Mesodermal cell (in vitro differentiated cells): ENCODE measurements around the gene GPR3.
"Not testable (repeated sequence)": the region's sequence is repeated elsewhere in the genome, so short reads cannot be mapped to it uniquely, and the experiment has no call there.

ENCODE experiments used
- H3K27ac ChIP-seq: 2 replicates; pipeline ENCODE4 v1.7.0; 2013; ENCODE audit warnings: mild to moderate bottlenecking, low read depth, low read length, moderate library complexity; ENCODE audit not compliant: severe bottlenecking
- H3K36me3 ChIP-seq: 2 replicates; pipeline ENCODE4 v1.7.1; 2013; ENCODE audit warnings: mild to moderate bottlenecking, low read length, moderate library complexity; ENCODE audit not compliant: control insufficient read depth, insufficient read depth
- H3K4me1 ChIP-seq: one replicate; pipeline ENCODE4 v1.7.1; 2013; ENCODE audit warnings: mild to moderate bottlenecking, low read length; ENCODE audit not compliant: insufficient read depth, control insufficient read depth, poor library complexity, severe bottlenecking
- H3K4me3 ChIP-seq: 2 replicates; pipeline ENCODE4 v1.7.0; 2013; ENCODE audit warnings: low read length, control low read depth, mild to moderate bottlenecking; ENCODE audit not compliant: insufficient read depth, poor library complexity, severe bottlenecking; ENCODE audit errors: extremely low read depth
- H3K9me3 ChIP-seq: 2 replicates; pipeline ENCODE4 v1.7.1; 2013; ENCODE audit warnings: mild to moderate bottlenecking, low read length, moderate library complexity; ENCODE audit not compliant: control insufficient read depth
- WGBS, 2 experiments: methylation state at CpG; one replicate each; pipeline ENCODE4 v1.1.5; 2013; ENCODE audit warnings: missing lambda C conversion rate in 2 of 2; ENCODE audit not compliant: insufficient coverage in 2 of 2; 5-methylcytosine and 5-hydroxymethylcytosine counted together

GPR3 gene

GRCh38 chr1:27417713-27418112 lies 25.3 kb downstream of the GPR3 start:
- Histone ChIP-seq H3K4me1 (peaks cover 21% of the 10 kb centered on the region), H3K36me3 (peaks cover 60% of the 10 kb centered on the region), H3K4me3 (no peak overlapping the region), H3K27ac (peak overlapping the region; percentile 93), H3K9me3 (no peaks in the 10 kb centered on the region)
- 100% methylated on average over 2 of the region's 3 CpGs for WGBS, 2 experiments

GRCh38 chr1:27418326-27419185 lies 26.1 kb downstream of the GPR3 start:
- WGBS, 2 experiments = 30 to 38% methylated on average over 10 of the region's 14 CpGs
- H3K27ac ChIP-seq = peak overlapping the region; percentile 93
- H3K4me1 ChIP-seq = peaks cover 21% of the 10 kb centered on the region
- peaks cover 52% of the 10 kb centered on the region for H3K36me3 ChIP-seq
- no peak overlapping the region for H3K4me3 ChIP-seq
- H3K9me3 ChIP-seq = no peaks in the 10 kb centered on the region

DNA sequence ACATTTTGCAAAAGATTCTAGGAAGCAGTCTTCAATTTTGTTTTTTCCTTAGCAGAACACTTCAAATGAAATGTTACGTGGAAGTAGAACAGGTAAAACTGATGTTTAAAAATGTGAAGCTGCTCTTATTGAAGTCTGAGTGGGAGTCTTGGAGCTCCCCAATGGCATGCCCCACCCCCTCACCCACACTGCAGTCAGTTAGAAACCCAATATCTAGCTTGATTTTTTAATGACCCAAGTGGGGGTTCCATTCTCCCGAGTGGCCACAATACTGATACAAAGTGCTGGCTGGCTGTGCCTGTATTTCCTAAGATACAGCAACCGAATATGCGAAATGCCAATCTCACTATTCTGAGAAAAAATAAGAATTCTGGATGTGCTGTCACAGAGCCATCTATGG lies 31.3 kb downstream of the GPR3 start:
- 80 to 92% methylated on average over 1 to 4 of the region's 4 CpGs for WGBS, 2 experiments
- peaks cover 24% of the 10 kb centered on the region for H3K4me1 ChIP-seq
- no peak overlapping the region for H3K4me3 ChIP-seq
- no peaks in the 10 kb centered on the region for H3K9me3 ChIP-seq
- peaks cover 47% of the 10 kb centered on the region for H3K36me3 ChIP-seq
- H3K27ac ChIP-seq = no peak overlapping the region

DNA sequence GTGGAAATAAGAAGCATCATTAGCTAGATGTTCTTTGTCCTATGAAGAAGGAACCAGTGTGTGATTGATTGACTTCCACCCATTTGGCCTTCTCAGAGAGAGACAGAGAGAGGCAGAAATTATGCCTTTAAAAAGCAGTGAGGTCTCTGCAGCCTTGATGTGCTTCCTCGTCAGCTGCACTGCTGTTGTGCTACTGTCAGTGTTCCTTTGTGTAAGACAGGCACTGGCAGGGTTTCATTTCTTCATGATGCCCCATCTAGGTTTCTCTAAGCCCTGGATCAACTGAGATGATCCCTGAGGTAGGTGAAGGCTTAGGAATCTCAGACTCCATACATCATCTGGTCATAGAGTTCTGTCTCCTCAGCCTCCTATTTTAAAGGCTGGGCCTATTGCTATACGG lies 34.9 kb downstream of the GPR3 start:
- Histone ChIP-seq H3K4me1 (peaks cover 40% of the 10 kb centered on the region), H3K4me3 (no peak overlapping the region), H3K27ac (no peak overlapping the region), H3K9me3 (no peaks in the 10 kb centered on the region), H3K36me3 (peaks cover 48% of the 10 kb centered on the region)
- 93 to 100% methylated on average over 1 to 2 of the region's 2 CpGs for WGBS, 2 experiments

- Histone ChIP-seq H3K4me1 (peaks cover 40% of the 10 kb centered on the region), H3K4me3 (no peak overlapping the region), H3K27ac (peak overlapping the region; percentile 90), H3K9me3 (no peaks in the 10 kb centered on the region), H3K36me3 (peaks cover 45% of the 10 kb centered on the region)
- WGBS, 2 experiments = 56% methylated on average over 1 of the region's 2 CpGs; no CpG with 5 or more reads in 1 of the 2 experiments
Observed at GRCh38 chr1:27427816-27428315, 35.4 kb downstream of the GPR3 start.

GRCh38 chr1:27428316-27429028 lies 36.0 kb downstream of the GPR3 start:
- no peak overlapping the region for H3K4me3 ChIP-seq
- H3K9me3 ChIP-seq = no peaks in the 10 kb centered on the region
- 31 to 35% methylated on average over 4 to 8 of the region's 17 CpGs for WGBS, 2 experiments
- H3K4me1 ChIP-seq = peaks cover 40% of the 10 kb centered on the region
- peaks cover 50% of the 10 kb centered on the region for H3K36me3 ChIP-seq
- peak overlapping the region; percentile 90 for H3K27ac ChIP-seq

DNA sequence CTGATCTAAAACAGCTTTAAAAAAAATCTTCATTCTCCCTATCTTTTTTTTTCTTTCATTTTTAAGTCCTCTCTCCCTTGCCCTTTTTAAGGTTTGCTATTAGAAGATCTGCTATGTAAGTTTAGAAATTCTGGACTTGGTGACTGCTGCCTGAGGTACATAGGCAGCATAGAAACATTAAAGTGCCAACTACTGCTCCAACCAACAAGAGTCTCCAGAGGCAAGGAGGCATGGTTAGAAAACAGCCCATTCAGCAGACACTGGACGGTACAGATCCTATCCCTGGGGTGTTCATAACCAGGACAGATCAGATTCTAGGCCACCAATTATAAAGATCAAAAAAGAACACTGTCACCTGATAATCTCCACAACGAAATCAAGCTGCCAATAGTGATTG lies 36.6 kb downstream of the GPR3 start:
- 66 to 88% methylated on average over 1 to 2 of the region's 2 CpGs for WGBS, 2 experiments
- Histone ChIP-seq H3K9me3 (no peaks in the 10 kb centered on the region), H3K27ac (peak overlapping the region; percentile 90), H3K4me1 (peaks cover 40% of the 10 kb centered on the region), H3K36me3 (peaks cover 52% of the 10 kb centered on the region), H3K4me3 (no peak overlapping the region)

GRCh38 chr1:27430903-27431600 lies 38.6 kb downstream of the GPR3 start:
- 83% methylated on average over 1 of the region's 1 CpG; no CpG with 5 or more reads in 1 of the 2 experiments for WGBS, 2 experiments
- H3K9me3 ChIP-seq = no peaks in the 10 kb centered on the region
- no peak overlapping the region for H3K4me3 ChIP-seq
- peak overlapping the region; percentile 11 for H3K27ac ChIP-seq
- peaks cover 44% of the 10 kb centered on the region for H3K4me1 ChIP-seq
- peaks cover 41% of the 10 kb centered on the region for H3K36me3 ChIP-seq

- no peaks in the 10 kb centered on the region for H3K9me3 ChIP-seq
- WGBS, 2 experiments = no CpG with 5 or more reads among the region's 2 CpGs
- no peak overlapping the region for H3K4me3 ChIP-seq
- H3K4me1 ChIP-seq = peaks cover 49% of the 10 kb centered on the region
- H3K27ac ChIP-seq = peak overlapping the region; percentile 11
- peaks cover 36% of the 10 kb centered on the region for H3K36me3 ChIP-seq
Observed at GRCh38 chr1:27431601-27431940, 39.1 kb downstream of the GPR3 start.

- not testable (repeated sequence) for H3K27ac ChIP-seq, H3K9me3 ChIP-seq, H3K4me3 ChIP-seq
- Histone ChIP-seq H3K36me3 (peaks cover 24% of the 10 kb centered on the region), H3K4me1 (peaks cover 54% of the 10 kb centered on the region)
- WGBS, 2 experiments = no CpG with 5 or more reads among the region's 1 CpG
Observed at GRCh38 chr1:27432725-27433124, 40.3 kb downstream of the GPR3 start.
